ENCODE measurements around the gene TOMM40.
"Not testable (repeated sequence)": the region's sequence is repeated elsewhere in the genome, so short reads cannot be mapped to it uniquely, and the experiment has no call there.

The TOMM40 gene

DNA sequence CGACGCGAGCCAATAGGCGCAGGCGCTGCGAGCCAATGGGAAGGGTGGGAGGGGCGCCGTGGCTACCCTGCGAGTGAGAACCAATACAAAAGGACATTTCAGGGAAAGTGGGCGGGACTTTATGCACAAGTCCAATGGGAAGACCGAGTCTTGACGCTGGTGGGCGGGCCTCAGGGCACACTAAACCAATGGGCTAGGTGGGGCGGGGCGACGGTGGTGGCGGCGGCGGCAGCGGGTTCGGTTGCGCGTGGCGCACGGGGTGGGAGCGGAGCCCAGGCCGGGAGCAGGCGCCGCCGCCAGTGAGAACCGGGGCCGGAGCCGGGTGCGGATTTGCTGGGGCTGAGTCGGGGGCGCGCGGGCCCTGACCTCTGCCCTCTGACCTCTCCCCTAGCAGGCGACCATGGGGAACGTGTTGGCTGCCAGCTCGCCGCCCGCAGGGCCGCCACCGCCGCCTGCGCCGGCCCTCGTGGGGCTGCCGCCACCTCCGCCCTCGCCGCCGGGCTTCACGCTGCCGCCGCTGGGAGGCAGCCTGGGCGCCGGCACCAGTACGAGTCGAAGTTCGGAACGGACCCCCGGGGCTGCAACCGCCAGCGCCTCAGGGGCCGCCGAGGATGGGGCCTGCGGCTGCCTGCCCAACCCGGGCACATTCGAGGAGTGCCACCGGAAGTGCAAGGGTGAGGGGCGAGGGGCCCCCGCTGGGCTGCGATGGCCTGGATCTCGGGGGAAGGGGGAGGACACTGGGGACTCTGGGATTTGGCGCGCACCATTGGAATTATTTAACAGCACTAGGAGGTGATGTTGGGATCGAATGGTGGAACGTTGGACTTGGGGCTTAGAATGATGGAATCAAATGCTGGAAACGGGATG, at the start of gene TOMM40:
Gene TOMM40 (plus strand): TSS at position 239 of the 867 bp plus-strand sequence. CDS start 162 bp downstream, at position 401.
- peak; percentile 100 for DNase-seq

DNA sequence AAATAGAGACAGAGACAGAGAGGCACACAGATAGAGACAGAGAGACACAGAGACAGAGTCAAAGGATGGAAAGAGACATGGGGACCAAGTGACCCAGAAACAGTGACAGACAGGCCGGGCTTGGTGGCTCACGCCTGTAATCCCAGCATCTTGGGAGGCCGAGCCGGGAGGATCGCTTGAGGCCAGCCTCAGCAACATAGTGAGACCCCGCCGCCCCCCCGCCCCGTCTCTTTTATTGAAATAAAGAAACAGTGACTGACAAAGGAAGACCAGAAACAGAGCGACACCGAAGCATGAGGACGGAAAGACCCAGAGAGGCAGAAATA, 45.8 kb upstream of the TOMM40 start:
- peak; percentile 8 for DNase-seq

DNA sequence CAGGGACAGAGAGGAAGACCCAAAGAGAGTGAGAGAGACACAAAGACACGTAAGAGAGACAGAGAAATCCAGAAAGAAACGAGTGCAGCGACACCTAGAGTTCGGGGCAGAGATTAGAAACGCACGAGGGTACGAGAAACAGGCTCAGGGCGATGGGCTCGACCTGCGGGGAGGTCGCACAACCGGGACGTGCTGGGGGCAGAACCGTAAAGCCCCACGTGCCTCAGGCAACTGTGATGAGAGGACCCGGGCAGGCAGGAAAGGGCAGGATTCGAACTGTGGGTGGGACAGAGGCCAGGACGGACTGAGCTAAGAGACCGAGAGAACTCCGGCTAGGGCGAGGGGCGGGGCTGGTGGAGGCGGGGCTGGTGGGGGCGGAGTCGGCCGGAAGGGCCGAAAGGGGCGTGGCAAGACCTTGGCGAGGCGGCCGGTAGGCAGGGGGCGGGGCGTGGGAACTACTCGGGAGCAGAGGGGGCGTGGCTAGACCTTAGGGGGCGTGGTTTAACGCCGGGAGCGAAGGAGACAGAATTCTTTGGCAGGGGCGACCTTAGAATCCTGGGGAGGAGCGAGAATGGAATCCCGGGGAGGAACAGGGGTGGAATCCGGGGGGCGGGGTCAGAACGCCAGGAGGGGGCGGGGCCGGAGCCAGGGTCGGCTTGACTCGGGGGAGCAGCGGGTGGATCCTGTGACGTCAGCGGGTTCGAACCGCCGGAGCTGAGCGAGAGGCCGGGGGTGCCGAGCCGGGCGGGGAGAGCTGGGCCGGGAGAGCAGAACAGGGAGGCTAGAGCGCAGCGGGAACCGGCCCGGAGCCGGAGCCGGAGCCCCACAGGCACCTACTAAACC, 45.2 kb upstream of the TOMM40 start, which contains the start of gene NECTIN2:
Gene NECTIN2 (plus strand): TSS at position 686 of the 843 bp plus-strand sequence. CDS start 229 bp downstream, outside the sequence.
- peak; percentile 96 for DNase-seq

DNA sequence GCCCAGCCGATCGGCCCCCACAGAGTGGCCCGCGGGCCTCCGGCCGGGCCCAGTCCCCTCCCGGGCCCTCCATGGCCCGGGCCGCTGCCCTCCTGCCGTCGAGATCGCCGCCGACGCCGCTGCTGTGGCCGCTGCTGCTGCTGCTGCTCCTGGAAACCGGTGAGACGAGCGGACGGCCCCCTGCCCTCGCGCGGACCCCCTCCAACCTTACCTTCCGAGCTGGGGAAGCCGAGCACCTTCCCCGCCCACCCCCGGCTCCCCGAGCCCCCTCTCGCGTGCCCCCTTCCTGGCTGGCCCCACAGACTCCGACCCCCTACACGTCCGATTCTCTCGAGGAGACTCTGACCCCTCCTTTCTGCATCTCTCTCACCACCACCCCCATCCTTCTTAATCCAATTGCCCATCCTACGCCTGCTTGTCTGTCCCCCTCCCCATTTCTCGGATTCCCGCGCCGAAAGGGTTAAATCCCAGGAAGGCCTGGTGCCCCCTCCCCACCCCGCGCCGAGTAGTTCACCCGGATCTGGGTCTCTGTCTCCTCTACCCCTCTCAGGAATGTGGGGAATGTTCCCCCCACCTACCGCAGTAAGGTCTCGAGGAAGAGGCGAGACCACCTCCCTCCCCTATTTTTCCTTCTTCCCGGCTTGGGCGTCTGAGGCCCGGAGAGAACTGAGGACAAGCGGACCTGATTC, 44.5 kb upstream of the TOMM40 start:
- no peak for DNase-seq

DNA sequence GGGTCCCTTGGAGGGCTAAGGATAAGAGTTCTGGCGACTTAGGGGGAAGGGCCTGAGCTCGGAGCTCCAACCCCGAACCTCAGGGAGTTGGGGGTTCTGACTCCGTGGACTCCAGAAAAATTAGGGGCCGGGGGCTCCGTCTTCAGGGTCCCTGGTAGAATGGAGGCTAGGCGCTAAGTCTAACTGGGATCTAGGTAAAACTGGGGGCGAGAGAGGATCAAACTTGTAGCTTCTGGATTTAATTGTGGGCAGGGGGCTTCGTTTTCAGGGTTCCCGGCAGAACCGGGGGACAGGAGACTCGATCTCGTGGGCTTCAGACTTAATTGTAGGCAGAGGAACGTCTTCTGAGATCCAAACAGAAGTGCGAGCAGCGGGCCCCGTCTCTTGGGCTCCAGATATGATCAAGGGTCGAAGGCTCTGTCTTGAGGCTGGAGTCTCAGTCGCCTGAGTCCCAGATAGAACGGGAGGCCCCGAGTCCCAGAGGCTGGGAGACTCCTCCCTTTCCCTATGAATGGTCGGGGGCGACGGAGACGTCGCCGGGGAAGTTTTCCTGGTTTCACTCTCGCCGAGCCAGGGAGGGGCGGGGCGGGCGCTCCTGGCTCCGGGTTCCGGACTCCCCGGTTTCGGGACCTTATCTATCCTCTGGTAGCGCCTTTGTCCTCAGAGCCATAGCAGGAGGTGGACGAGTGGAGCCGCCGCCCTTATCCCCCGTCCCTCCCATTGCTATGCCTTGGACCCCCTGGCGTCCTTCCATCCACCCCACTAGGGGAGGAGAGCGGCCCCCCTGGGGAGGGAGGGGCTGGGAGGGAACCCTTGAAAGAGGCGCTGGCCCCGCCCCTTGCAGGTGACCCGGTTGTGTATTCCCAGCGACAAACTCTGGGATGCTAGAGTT, 43.7 kb upstream of the TOMM40 start:
- DNase-seq = peak; percentile 12

DNA sequence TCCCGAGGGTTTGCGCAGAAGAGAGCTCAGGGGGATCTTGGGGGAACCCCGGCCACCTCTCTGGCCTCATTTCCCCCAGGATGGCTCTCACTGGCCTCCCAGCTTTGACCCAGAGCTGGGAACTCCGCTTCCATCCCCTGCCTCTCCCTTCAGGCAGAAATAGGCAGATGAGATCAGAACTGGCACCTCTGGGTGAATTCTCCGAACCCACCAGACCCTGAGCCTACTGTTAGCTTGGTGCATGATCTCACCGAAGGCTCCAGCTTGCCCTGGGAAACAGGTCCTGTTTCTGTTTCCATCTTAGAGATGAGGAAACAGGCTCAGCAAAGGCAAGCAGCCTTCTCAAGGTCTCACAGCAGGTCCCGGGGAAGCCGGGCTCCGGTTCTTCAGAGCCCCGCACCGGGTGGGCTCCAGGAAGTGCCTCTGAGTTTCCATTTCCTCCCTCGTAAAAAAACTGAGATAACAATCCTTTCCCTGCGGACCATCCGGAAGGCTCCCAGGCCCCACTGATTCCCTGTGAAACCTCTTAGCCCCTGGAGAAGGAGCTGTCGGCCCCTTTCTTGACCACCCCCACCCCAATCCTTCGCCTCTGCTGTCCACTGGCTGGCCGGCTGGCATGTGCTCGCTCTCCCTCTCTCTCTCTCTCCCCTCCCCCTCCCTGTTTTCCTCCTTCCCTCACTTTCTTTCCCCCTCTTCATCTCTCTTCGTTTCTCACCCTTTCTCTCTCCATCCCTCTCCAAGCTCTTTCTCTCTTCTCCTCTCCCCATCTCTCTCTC, 42.8 kb upstream of the TOMM40 start:
- DNase-seq = no peak

DNA sequence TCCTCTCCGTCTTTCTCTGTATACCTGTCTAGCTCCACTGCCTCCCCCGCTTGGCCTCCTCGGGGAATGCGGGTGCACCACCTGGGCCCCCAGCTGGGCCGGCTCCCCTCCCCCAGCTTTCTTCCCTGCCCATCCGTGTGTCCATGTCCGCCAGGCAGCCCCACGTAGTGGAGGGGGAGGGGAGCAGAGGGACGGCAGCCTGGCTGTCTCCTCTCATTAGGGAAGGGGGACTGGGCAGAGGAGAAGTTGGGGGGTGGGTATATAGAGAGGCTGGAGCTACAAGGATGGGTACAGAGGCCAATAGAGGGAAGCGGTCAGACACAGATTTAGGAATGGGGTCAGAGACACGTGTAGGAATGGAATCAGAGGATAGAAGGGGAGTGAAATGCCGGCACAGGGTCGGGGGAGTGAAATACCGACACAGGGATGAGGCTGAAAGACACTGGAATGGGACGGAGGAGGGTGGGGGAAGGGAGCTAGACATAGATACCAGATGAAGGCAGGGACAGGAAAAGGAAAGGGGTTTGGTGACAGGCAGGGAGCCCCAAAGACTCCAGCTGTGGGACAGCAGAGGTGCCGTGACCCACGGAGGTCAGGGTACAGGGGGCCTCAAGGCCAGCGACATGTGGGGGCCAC, 42.1 kb upstream of the TOMM40 start:
- DNase-seq = no peak

DNA sequence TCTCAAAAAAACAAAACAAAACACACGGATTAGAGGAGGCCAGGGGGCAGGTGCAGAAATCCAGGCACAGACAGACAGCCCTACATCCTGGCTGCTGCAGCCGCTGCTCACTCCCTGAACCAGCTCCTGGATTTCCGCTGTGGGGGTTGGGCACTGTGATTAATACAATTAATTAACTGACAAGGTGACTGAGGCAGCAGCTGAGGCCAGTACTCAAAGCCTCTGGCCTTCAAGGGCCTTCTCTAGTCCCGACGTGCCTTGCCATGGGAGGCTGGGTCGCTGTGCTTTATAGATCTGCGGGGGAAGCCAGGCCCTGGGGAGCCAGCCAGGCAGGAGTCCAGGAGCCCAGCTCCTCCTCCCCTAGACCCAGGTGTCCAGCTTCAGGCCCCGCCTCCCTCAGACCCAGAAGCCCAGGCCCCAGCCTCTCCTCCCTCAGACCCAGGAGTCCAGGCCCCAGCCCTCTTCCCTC, 40.4 kb upstream of the TOMM40 start:
- no peak for DNase-seq

DNA sequence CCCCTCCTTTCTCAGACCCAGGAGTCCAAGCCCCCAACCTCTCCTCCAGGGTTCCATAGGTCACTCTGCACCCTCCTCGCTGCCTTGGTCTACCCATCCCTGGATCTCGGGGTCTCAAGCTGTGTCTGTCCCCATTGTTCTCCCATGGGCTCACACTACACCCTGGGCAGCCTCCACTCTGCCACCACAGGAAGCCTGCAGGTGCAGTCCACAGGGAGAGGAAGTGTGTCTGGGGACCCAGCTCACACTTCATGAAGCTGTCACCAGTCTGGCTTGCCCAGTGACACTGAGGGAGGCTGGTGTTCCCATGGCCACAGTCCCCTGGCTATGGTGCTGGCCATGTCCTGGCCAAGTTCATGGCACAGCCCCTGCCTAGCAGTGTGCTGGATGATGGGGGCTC, 39.6 kb upstream of the TOMM40 start:
- no peak for DNase-seq

DNA sequence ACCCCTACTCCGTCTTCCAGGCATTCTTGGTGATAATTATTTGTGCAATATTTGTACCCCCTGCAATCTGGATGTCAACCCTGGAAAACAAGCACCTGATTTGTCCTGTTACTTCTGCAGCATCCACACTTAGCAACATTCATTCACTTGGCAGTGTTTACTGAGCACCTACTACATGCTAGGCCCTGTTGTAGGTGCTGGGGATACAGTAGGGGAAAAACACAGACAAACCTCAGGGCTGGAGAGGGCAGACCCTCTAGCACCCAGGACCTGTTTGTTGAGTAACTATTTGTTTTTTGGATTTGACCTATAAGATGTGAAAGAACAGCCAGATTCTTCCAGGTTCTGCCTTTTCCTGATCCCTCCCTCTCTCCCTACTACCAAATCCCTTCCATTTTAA, 35.4 kb upstream of the TOMM40 start:
- DNase-seq = no peak

DNA sequence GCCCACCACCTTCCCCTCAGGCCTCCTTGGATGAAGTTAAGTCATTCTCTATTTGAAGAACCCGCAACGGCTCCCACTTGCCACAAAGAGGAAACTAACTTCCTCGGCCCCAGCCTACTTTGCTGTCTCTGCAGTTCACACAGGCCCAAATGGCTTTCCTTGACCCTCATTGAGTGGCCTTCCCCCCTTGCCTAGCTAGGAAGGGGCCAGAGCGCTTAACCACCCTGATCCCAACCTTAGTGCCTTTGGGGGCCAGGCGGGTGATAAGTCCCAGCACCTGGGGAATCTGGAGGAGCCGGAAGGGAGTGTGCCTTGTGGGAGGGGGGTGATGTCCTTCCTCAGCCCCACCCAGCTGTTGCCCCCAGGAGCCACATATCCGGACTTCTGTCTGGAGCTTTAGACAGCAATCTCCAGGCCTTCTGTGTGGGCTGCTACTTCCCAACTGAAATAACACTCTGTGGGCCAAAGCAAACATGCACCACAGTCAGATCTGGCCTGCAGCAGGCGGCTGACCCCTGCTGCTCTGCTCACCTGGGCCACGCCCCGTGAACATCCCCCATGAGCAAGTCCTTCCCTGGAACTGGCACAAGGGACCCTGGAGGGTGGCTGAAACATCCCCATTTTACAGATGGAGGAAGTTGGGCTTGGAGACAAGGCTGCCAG, 34.5 kb upstream of the TOMM40 start:
- no peak for DNase-seq

DNA sequence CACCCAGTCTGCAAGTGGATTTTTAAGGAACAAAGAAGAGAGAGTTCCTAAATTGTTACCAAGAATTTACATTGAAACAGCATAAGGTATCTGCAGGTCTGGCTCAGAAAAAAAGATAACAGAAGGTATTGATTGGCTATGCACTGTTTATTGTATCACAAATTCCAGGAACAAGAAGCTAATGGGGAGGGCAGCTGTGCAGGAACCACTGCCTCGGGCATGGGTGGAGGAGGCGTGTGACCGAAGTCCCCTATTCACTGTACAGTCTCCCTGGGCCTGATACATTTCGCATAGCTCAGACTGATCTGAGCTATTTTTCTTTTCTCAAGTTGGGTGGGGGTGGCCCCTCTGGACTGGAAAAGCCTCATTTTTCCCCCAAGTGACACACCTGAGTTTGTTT, 33.2 kb upstream of the TOMM40 start:
- DNase-seq = no peak

DNA sequence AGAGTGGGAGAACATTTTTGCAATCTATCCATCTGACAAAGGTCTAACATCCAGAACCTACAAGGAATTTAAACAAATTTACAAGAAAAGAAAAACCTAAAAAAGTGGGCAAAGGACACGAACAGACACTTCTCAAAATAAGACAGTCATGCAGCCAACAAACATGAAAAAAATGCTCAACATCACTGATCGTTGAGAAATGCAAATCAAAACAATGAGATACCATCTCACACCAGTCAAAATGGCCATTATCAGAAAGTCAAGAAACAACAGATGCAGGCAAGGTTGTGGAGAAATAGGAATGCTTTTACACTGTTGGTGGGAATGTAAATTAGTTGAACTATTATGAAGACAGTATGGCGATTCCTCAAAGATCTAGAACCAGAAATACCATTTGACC, 29.5 kb upstream of the TOMM40 start:
- not testable (repeated sequence) for DNase-seq

DNA sequence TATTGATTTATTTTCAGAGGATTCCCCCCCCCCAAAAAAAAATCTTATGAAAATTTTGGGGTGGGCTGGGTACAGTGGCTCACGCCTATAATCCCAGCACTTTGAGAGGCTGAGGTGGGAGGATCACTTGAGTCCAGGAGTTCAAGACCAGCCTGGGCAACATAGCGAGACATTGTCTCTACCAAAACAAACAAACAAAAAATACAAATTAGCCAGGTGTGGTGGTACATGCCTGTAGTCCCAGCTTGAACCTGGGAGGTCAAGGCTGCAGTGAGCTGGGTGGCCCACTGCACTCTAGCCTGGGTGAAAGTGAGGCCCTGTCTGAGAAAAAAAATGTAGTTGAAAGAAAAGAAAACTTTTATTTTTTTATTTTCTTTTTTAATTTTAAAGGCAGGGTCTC, 27.1 kb upstream of the TOMM40 start:
- no peak for DNase-seq

DNA sequence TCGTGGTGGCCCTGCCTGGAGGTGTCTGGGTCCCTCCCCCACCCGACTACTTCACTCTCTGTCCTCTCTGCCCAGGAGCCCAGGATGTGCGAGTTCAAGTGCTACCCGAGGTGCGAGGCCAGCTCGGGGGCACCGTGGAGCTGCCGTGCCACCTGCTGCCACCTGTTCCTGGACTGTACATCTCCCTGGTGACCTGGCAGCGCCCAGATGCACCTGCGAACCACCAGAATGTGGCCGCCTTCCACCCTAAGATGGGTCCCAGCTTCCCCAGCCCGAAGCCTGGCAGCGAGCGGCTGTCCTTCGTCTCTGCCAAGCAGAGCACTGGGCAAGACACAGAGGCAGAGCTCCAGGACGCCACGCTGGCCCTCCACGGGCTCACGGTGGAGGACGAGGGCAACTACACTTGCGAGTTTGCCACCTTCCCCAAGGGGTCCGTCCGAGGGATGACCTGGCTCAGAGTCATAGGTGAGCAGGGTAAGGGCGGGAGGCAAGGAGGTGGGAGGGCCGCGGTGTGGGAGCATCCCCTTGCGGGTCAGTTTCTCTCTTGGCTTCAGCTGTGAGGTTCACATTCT, 25.8 kb upstream of the TOMM40 start:
- DNase-seq = no peak

DNA sequence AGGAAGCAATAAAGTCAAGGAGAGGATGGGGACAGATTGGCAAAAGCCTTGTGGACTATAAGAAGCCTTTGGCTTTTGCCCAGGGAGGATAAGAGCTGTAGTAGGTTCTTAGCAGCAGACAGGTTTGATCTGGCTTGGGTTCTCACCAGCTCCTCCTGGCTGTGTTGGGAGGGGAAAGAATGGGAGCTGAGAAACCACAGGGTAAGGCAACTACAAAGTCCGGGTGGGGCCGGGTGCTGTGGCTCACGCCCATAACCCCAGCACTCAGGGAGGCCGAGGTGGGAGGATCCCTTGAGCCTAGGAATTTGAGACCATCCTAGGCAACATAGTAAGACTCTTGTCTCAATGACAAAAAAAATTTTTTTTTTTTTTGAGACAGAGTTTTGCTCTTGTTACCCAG, 24.4 kb upstream of the TOMM40 start:
- no peak for DNase-seq

DNA sequence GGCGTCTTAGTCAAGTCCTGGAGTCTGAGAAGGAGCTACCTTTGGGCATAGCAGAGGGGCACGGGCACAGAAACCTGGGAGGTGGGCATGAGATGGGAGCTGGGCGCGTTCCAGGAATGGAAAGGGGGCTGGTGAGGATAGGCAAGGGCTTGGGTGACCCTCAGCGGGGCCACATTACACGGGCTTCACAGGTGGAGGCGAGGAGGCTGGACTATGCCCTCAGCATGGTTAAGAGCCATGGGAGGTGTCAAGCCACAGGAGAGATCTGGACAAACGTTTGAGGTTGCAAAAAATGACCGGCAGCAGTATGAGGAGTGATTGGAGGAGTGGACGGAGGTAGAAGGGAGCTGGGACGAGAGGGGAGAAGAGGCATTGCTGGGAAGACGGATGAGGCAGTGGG, 23.5 kb upstream of the TOMM40 start:
- no peak for DNase-seq

DNA sequence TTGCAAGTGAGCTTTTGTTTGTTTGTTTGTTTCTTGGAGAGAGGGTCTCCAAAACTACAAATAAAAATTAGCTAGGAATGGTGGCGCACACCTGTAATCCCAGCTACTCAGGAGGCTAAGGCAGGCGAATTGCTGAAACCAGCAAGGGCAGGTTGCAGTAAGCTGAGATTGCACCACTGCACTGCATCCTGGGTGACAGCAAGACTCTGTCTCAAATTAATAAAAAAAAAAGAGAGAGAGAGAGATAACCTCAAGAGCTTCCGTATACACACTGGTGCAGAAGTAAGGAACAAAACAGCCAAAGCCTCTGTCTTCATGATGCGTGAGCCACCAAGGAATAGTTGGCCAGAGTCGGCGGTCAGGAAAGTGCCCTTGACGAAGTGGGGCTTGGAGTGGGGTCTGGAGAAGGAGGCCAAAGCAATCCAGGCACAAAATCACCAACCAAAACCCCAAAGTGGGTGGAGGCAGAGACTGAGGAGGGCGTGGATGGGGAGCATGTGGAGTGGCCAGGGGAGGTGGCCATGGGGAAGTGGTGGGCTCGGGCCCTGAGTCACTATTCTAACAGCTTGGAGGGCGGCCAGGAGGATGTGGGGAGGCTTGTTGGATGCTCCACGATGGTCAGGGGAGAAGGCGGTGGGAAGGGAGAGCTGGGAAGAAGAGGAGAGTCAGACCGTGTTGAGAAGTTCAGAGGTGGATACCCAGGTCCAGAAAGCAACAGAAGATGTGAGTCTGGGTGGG, 21.2 kb upstream of the TOMM40 start:
- DNase-seq = no peak

DNA sequence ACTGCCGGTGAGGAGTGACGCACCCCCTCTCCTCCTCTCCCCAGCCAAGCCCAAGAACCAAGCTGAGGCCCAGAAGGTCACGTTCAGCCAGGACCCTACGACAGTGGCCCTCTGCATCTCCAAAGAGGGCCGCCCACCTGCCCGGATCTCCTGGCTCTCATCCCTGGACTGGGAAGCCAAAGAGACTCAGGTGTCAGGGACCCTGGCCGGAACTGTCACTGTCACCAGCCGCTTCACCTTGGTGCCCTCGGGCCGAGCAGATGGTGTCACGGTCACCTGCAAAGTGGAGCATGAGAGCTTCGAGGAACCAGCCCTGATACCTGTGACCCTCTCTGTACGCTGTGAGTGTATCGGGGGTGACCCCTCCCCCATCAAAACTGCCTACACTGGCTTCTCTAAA, 19.2 kb upstream of the TOMM40 start:
- no peak for DNase-seq
